ENCODE results near the gene PYGM. TPM values are rescaled to one million over a fixed set of nuclear protein-coding genes. Genes with fewer than 3 reads are reported as not detected.

The PYGM gene
- total and polyA plus RNA-seq, 2 of the 13 experiments (the other 11 are each of a cell fraction or from before 2014, with no cell fraction given) = 0.11 to 0.12 TPM

GRCh38 chr11:64793271-64794160, 33.7 kb upstream of the PYGM start:
- BruUV-seq (replicated peaks) = no TSS peak
- H3K9ac ChIP-seq (ENCODE audit: insufficient read depth, low read depth, low read length) = no peak overlapping the region
- peaks cover 17% of the 10 kb centered on the region for H3K4me1 ChIP-seq (ENCODE audit: insufficient read depth, low read length)
- 79% methylated on average over 10 of the region's 11 CpGs for WGBS (ENCODE audit: low lambda C conversion rate)
- intact Hi-C loops (cut with micrococcal nuclease; ENCODE audit: unreplicated experiment) (no loop called here), in situ Hi-C loops (cut with HindIII; ENCODE audit: extremely low pct_ligation_motif_present, low pct_unique_long_range_greater_than_20kb) (no loop called here)
- H3K36me3 ChIP-seq (replicated peaks in 1 of 2; ENCODE audit: control insufficient read depth in 1 of 2, insufficient read depth in 2 of 2, low read length in 2 of 2) = no peaks in the 10 kb centered on the region; a peak in 1 of 5 replicates
- no peaks in the 10 kb centered on the region for H3K9me3 ChIP-seq (ENCODE audit: low read length)
- H3K4me3 ChIP-seq (replicated peaks in 1 of 3; ENCODE audit: insufficient read depth in 1 of 3, low read depth in 2 of 3, low read length in 3 of 3) = no peak overlapping the region
- POLR2A ChIA-PET = interaction anchor here (1.4 kb wide), 1 partner anchor 15 kb away, joined by 5 read pairs; the partner anchor contains the start of gene SF1
- no peak overlapping the region for H2AFZ ChIP-seq (ENCODE audit: low read length)
- CTCF ChIA-PET (ENCODE audit: low intra/inter-chr PET ratio, low total read pairs) = no interaction called here
- no peak overlapping the region for H3K4me2 ChIP-seq (ENCODE audit: low read depth, low read length)
- no peak for FAIRE-seq
- no peaks in the 10 kb centered on the region for H3K27me3 ChIP-seq (ENCODE audit: control insufficient read depth in 1 of 2, insufficient read depth in 2 of 2, low read length in 2 of 2)
- H3K27ac ChIP-seq (ENCODE audit: extremely low read length, insufficient read depth, low read length) = no peak overlapping the region
- no peaks in the 10 kb centered on the region for H3K79me2 ChIP-seq (ENCODE audit: insufficient read depth, low read length)
- H4K20me1 ChIP-seq (ENCODE audit: insufficient read depth, low read length) = no peaks in the 10 kb centered on the region
- DNase-seq (ENCODE audit: low spot score) = no peak
- no peak for TF ChIP-seq CBX5 (CRISPR knock-in tag; IDR thresholded peaks at IDR 0.05; ENCODE audit: borderline replicate concordance)
- TF ChIP-seq RFX3 (CRISPR knock-in tag; IDR thresholded peaks at IDR 0.05) = no peak
- TF ChIP-seq TERF1 (CRISPR knock-in tag; IDR thresholded peaks at IDR 0.05) = no peak
- no peak for TF ChIP-seq ZNF256 (CRISPR knock-in tag; conservative IDR thresholded peaks at IDR 0.05)
- no peak for TF ChIP-seq ZNF414 (CRISPR knock-in tag; IDR thresholded peaks at IDR 0.05)
- TF ChIP-seq, protein P1, sequence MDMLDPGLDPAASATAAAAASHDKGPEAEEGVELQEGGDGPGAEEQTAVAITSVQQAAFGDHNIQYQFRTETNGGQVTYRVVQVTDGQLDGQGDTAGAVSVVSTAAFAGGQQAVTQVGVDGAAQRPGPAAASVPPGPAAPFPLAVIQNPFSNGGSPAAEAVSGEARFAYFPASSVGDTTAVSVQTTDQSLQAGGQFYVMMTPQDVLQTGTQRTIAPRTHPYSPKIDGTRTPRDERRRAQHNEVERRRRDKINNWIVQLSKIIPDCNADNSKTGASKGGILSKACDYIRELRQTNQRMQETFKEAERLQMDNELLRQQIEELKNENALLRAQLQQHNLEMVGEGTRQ (IDR thresholded peaks at IDR 0.05; ENCODE audit: low read depth, low read length) = no peak
- TF ChIP-seq, protein P1 (CRISPR knock-in tag; IDR thresholded peaks at IDR 0.05; ENCODE audit: borderline replicate concordance) = no peak
- no peak for TF ChIP-seq MYC (CRISPR knock-in tag; IDR thresholded peaks at IDR 0.05; ENCODE audit: borderline replicate concordance)
- no peak for TF ChIP-seq HDAC2 (CRISPR knock-in tag; IDR thresholded peaks at IDR 0.05)
- no peak for ATAC-seq

Data from HepG2 (cell line).